ENCODE data around the gene PGA4. TPM values are rescaled to one million over a fixed set of nuclear protein-coding genes. Genes with fewer than 3 reads are reported as not detected.

PGA4 gene
- polyA plus RNA-seq, 3 donors: 1.5 to 33.5 (median 7.0) TPM

DNA sequence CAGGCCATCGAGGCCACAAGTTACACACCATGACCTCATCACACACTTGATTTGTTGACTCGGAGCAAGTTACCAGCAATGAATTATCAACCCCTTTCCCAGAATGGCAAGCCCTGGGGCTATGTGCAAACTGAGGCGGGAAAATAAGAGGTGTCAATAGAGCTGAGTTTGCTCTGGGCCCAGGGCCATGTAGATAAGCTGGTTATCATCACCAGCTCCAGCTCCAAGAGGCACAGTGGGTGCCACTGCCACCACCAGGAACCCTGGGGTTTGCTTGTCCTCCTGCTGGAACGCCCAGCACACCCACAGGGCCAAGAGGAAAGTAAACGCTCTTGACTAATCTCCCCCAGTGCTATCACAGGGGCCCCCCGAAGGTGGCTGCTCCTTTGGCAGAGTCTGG, 47.9 kb upstream of the PGA4 start:
- Histone ChIP-seq H3K79me2 (ENCODE audit: insufficient read depth, low read length) (no peaks in the 10 kb centered on the region), H4K20me1 (ENCODE audit: insufficient read depth, low read length) (no peaks in the 10 kb centered on the region), H3K4me1 (ENCODE audit: control insufficient read depth in 1 of 2, insufficient read depth in 2 of 2, low read length in 2 of 2) (peaks cover 29% of the 10 kb centered on the region in 2 donors), H3K4me3 (replicated peaks in 1 of 3; ENCODE audit: low read depth in 2 of 3, low read length in 3 of 3) (no peak overlapping the region), H3K9me3 (replicated peaks in 1 of 2; ENCODE audit: control insufficient read depth in 1 of 2, insufficient read depth in 1 of 2, low read length in 2 of 2) (peaks cover 0 to 15% of the 10 kb centered on the region in 2 donors), H3K27me3 (ENCODE audit: control insufficient read depth in 2 of 2, insufficient read depth in 2 of 2, low read length in 2 of 2) (no peaks in the 10 kb centered on the region), H3K27ac (ENCODE audit: low read depth in 1 of 2, low read length in 2 of 2) (no peak overlapping the region), H3K9ac (ENCODE audit: insufficient read depth, low read length, poor library complexity, severe bottlenecking) (no peak overlapping the region), H3K4me2 (replicated peaks; ENCODE audit: extremely low read depth, low read length, poor library complexity, severe bottlenecking) (no peak overlapping the region), H3K36me3 (replicated peaks in 1 of 2; ENCODE audit: control insufficient read depth in 1 of 2, insufficient read depth in 2 of 2, low read length in 2 of 2) (no peaks in the 10 kb centered on the region), H2AFZ (ENCODE audit: insufficient read depth, low read depth, low read length, poor library complexity, severe bottlenecking) (no peak overlapping the region)
- H3K36me3 Mint-ChIP-seq: peaks cover 7% of the 10 kb centered on the region in 2 donors
- intact Hi-C loops (cut with micrococcal nuclease): no loop called here
- TF ChIP-seq, protein P1, sequence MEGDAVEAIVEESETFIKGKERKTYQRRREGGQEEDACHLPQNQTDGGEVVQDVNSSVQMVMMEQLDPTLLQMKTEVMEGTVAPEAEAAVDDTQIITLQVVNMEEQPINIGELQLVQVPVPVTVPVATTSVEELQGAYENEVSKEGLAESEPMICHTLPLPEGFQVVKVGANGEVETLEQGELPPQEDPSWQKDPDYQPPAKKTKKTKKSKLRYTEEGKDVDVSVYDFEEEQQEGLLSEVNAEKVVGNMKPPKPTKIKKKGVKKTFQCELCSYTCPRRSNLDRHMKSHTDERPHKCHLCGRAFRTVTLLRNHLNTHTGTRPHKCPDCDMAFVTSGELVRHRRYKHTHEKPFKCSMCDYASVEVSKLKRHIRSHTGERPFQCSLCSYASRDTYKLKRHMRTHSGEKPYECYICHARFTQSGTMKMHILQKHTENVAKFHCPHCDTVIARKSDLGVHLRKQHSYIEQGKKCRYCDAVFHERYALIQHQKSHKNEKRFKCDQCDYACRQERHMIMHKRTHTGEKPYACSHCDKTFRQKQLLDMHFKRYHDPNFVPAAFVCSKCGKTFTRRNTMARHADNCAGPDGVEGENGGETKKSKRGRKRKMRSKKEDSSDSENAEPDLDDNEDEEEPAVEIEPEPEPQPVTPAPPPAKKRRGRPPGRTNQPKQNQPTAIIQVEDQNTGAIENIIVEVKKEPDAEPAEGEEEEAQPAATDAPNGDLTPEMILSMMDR (IDR thresholded peaks at IDR 0.05): no peak
- peaks cover 4 to 17% (median 11%) of the 10 kb centered on the region in 7 donors for H3K9me3 Mint-ChIP-seq
- no peak overlapping the region for H3K27ac Mint-ChIP-seq
- DNase-seq: no peak
- peaks cover 24% of the 10 kb centered on the region for H3K4me1 Mint-ChIP-seq
- peaks cover 0 to 4% (median 3%) of the 10 kb centered on the region in 3 donors for H3K27me3 Mint-ChIP-seq (ENCODE audit: low read depth in 3 of 3)
- no peak overlapping the region for H3K4me3 Mint-ChIP-seq
- 94% methylated on average over 2 of the region's 6 CpGs for WGBS (ENCODE audit: insufficient coverage)

DNA sequence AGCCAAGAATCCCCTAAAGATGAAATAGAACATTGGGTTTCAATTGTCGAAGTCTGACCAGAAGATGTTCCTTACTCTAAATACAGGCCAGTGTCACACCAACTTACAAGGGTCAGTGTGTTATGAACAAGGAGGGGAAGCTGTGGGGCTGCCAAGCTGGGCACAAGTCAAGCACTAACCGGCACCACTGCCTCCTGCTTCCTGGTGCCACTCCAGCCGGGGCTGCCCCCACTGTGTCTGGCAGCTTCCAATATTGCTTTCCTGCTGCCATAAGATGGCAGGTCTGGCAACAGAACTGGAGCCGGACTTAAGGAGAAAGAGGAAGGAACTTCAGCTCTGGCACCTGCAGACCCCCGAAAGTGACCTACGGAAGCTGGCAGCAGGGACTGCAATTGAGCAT, 47.2 kb upstream of the PGA4 start:
- no peak for DNase-seq
- peaks cover 0 to 4% (median 0%) of the 10 kb centered on the region in 3 donors for H3K27me3 Mint-ChIP-seq (ENCODE audit: low read depth in 3 of 3)
- intact Hi-C loops (cut with micrococcal nuclease): no loop called here
- H4K20me1 ChIP-seq (ENCODE audit: insufficient read depth, low read length): no peaks in the 10 kb centered on the region
- no peak overlapping the region for H2AFZ ChIP-seq (ENCODE audit: insufficient read depth, low read depth, low read length, poor library complexity, severe bottlenecking)
- peaks cover 7% of the 10 kb centered on the region in 2 donors for H3K36me3 Mint-ChIP-seq
- TF ChIP-seq, protein P1 (IDR thresholded peaks at IDR 0.05): no peak
- H3K4me3 Mint-ChIP-seq: no peak overlapping the region
- H3K9me3 Mint-ChIP-seq: peaks cover 4 to 12% (median 8%) of the 10 kb centered on the region in 7 donors
- H3K79me2 ChIP-seq (ENCODE audit: insufficient read depth, low read length): no peaks in the 10 kb centered on the region
- no peak overlapping the region for H3K4me2 ChIP-seq (replicated peaks; ENCODE audit: extremely low read depth, low read length, poor library complexity, severe bottlenecking)
- no peak overlapping the region for H3K9ac ChIP-seq (ENCODE audit: insufficient read depth, low read length, poor library complexity, severe bottlenecking)
- no peak overlapping the region for H3K27ac ChIP-seq (ENCODE audit: low read depth in 1 of 2, low read length in 2 of 2)
- H3K9me3 ChIP-seq (replicated peaks in 1 of 2; ENCODE audit: control insufficient read depth in 1 of 2, insufficient read depth in 1 of 2, low read length in 2 of 2): peaks cover 0 to 9% of the 10 kb centered on the region in 2 donors
- peaks cover 25 to 29% of the 10 kb centered on the region in 2 donors for H3K4me1 ChIP-seq (ENCODE audit: control insufficient read depth in 1 of 2, insufficient read depth in 2 of 2, low read length in 2 of 2)
- no peaks in the 10 kb centered on the region for H3K27me3 ChIP-seq (ENCODE audit: control insufficient read depth in 2 of 2, insufficient read depth in 2 of 2, low read length in 2 of 2)
- WGBS (ENCODE audit: insufficient coverage): 34% methylated on average over 3 of the region's 6 CpGs
- H3K27ac Mint-ChIP-seq: no peak overlapping the region
- H3K36me3 ChIP-seq (replicated peaks in 1 of 2; ENCODE audit: control insufficient read depth in 1 of 2, insufficient read depth in 2 of 2, low read length in 2 of 2): no peaks in the 10 kb centered on the region
- H3K4me1 Mint-ChIP-seq: peaks cover 22% of the 10 kb centered on the region
- H3K4me3 ChIP-seq (replicated peaks in 1 of 3; ENCODE audit: low read depth in 2 of 3, low read length in 3 of 3): no peak overlapping the region

All from CD14-positive monocyte (primary cell).